ENCODE measurements around the gene FARP1. TPM values are rescaled to one million over a fixed set of nuclear protein-coding genes. Genes with fewer than 3 reads are reported as not detected.

Gene FARP1
- total and polyA plus RNA-seq, 2 of the 13 experiments (the other 11 are each of a cell fraction or from before 2014, with no cell fraction given) = 70.6 to 126 TPM

GRCh38 chr13:98103531-98103930 is 39.4 kb upstream of the FARP1 start (continued):
- TF ChIP-seq, protein P1, sequence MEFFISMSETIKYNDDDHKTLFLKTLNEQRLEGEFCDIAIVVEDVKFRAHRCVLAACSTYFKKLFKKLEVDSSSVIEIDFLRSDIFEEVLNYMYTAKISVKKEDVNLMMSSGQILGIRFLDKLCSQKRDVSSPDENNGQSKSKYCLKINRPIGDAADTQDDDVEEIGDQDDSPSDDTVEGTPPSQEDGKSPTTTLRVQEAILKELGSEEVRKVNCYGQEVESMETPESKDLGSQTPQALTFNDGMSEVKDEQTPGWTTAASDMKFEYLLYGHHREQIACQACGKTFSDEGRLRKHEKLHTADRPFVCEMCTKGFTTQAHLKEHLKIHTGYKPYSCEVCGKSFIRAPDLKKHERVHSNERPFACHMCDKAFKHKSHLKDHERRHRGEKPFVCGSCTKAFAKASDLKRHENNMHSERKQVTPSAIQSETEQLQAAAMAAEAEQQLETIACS (CRISPR knock-in tag; IDR thresholded peaks at IDR 0.05) = no peak
- TF ChIP-seq KLF9 (CRISPR knock-in tag; IDR thresholded peaks at IDR 0.05; ENCODE audit: low read depth) (no peak), ZNF251 (CRISPR knock-in tag; IDR thresholded peaks at IDR 0.05) (no peak), ARNT2 (CRISPR knock-in tag; IDR thresholded peaks at IDR 0.05; ENCODE audit: low read depth) (no peak)
- TF ChIP-seq, protein P2, sequence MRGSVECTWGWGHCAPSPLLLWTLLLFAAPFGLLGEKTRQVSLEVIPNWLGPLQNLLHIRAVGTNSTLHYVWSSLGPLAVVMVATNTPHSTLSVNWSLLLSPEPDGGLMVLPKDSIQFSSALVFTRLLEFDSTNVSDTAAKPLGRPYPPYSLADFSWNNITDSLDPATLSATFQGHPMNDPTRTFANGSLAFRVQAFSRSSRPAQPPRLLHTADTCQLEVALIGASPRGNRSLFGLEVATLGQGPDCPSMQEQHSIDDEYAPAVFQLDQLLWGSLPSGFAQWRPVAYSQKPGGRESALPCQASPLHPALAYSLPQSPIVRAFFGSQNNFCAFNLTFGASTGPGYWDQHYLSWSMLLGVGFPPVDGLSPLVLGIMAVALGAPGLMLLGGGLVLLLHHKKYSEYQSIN (CRISPR knock-in tag; IDR thresholded peaks at IDR 0.05; ENCODE audit: borderline replicate concordance) = no peak

- 0 out of 2 replicates have a peak overlapping the region, but pooled peaks have one; percentile 67 for H3K4me2 ChIP-seq (ENCODE audit: low read depth, low read length)
- H3K36me3 ChIP-seq (replicated peaks in 1 of 2; ENCODE audit: control insufficient read depth in 1 of 2, insufficient read depth in 2 of 2, low read length in 2 of 2) = no peaks in the 10 kb centered on the region
- in situ Hi-C loops (cut with HindIII; ENCODE audit: extremely low pct_ligation_motif_present, low pct_unique_long_range_greater_than_20kb) (no loop called here), intact Hi-C loops (cut with micrococcal nuclease; ENCODE audit: unreplicated experiment) (loop anchor here (5.0 to 10.0 kb wide), 2 partner anchors 72 to 249 kb away; no protein-coding TSS in a partner anchor)
- ChIA-PET CTCF (ENCODE audit: low intra/inter-chr PET ratio, low total read pairs) (no interaction called here), POLR2A (interaction anchor here (0.6 kb wide), 1 partner anchor 55 kb away, joined by 3 read pairs; no protein-coding TSS in a partner anchor)
- BruUV-seq (replicated peaks) = no TSS peak
- peak; percentile 57 for ATAC-seq
- no peak overlapping the region for H3K9ac ChIP-seq (ENCODE audit: insufficient read depth, low read depth, low read length)
- no peaks in the 10 kb centered on the region for H3K79me2 ChIP-seq (ENCODE audit: insufficient read depth, low read length)
- no peak overlapping the region for H3K27ac ChIP-seq (ENCODE audit: extremely low read length, insufficient read depth, low read length)
- 39% methylated on average over 10 of the region's 10 CpGs for WGBS (ENCODE audit: low lambda C conversion rate)
- peaks cover 59% of the 10 kb centered on the region for H3K4me1 ChIP-seq (ENCODE audit: insufficient read depth, low read length)
- no peak for FAIRE-seq
- peak; percentile 47 for DNase-seq (ENCODE audit: low spot score)
- no peak overlapping the region for H3K4me3 ChIP-seq (replicated peaks in 1 of 3; ENCODE audit: insufficient read depth in 1 of 3, low read depth in 2 of 3, low read length in 3 of 3)
- no peaks in the 10 kb centered on the region for H3K27me3 ChIP-seq (ENCODE audit: control insufficient read depth in 1 of 2, insufficient read depth in 2 of 2, low read length in 2 of 2)
- no peaks in the 10 kb centered on the region for H4K20me1 ChIP-seq (ENCODE audit: insufficient read depth, low read length)
- no peak overlapping the region for H2AFZ ChIP-seq (ENCODE audit: low read length)
- peaks cover 4% of the 10 kb centered on the region; the same call in 1 of the 2 replicates for H3K9me3 ChIP-seq (ENCODE audit: low read length)
- TF ChIP-seq ZNF687 (CRISPR knock-in tag; IDR thresholded peaks at IDR 0.05) = 0 out of 2 replicates have a peak, but pooled peaks have one; percentile 18
- TF ChIP-seq STAG1 (CRISPR knock-in tag; IDR thresholded peaks at IDR 0.05) = peak; percentile 69
- no peak for TF ChIP-seq ATF1 (CRISPR knock-in tag; IDR thresholded peaks at IDR 0.05)
- TF ChIP-seq RAD21 (CRISPR knock-in tag; IDR thresholded peaks at IDR 0.05) = peak; percentile 36; the same call in 1 of the 2 replicates
- TF ChIP-seq ARID3A (IDR thresholded peaks at IDR 0.05; ENCODE audit: low read depth, low read length) = 0 out of 2 replicates have a peak, but pooled peaks have one; percentile 14
- peak; percentile 54; the same call in 1 of the 2 replicates for TF ChIP-seq SMC3 (IDR thresholded peaks at IDR 0.05; ENCODE audit: low read length)
These were observed 38.7 kb upstream of the FARP1 start for GRCh38 chr13:98103942-98104880.

Measured in HepG2 (cell line).